HEK293T (cell line): ENCODE results near the gene ZSWIM3.

Experiments used
- CTCF ChIA-PET: fragments of 350-600 bp; formaldehyde crosslinking; extraction: SDS; loops from one replicate; lab custom pipeline; 2021; ENCODE audit warnings: antibody characterized with exemption, inconsistent platforms; lab: Yijun Ruan, JAX
- POLR2A ChIA-PET: fragments of 350-600 bp; formaldehyde crosslinking; extraction: SDS; loops from one replicate; lab custom pipeline; 2020; ENCODE audit warnings: antibody characterized with exemption, inconsistent platforms; lab: Yijun Ruan, JAX
- DNase-seq: peaks from one replicate; pipeline ENCODE4 v3.0.0; 2012; ENCODE audit warnings: mixed read lengths; ENCODE audit errors: extremely low spot score
- ARNT ChIP-seq: fragments of 450-650 bp; IDR thresholded peaks from 2 replicates; pipeline ENCODE4 v1.6.1; 2017; ENCODE audit warnings: mild to moderate bottlenecking
- BHLHE40 ChIP-seq: fragments of 450-650 bp; IDR thresholded peaks from 2 replicates; pipeline ENCODE4 v1.6.1; 2016; ENCODE audit warnings: mild to moderate bottlenecking, moderate library complexity, borderline replicate concordance
- CTBP1 ChIP-seq: fragments of 450-650 bp; IDR thresholded peaks from 2 replicates; pipeline ENCODE4 v1.6.1; 2016; ENCODE audit warnings: borderline replicate concordance
- ELF4 ChIP-seq: fragments of 450-650 bp; IDR thresholded peaks from 2 replicates; pipeline ENCODE4 v1.6.1; 2017; ENCODE audit warnings: antibody characterized with exemption
- FOXA1 ChIP-seq: fragments of 450-650 bp; IDR thresholded peaks from 2 replicates; pipeline ENCODE4 v1.6.1; 2016; ENCODE audit warnings: mild to moderate bottlenecking
- FOXK2 ChIP-seq: fragments of 450-650 bp; IDR thresholded peaks from 2 replicates; pipeline ENCODE4 v1.6.1; 2016; ENCODE audit warnings: mild to moderate bottlenecking
- FOXM1 ChIP-seq: fragments of 450-650 bp; IDR thresholded peaks from 2 replicates; pipeline ENCODE4 v1.6.1; 2017; ENCODE audit warnings: mild to moderate bottlenecking, borderline replicate concordance
- HDGF ChIP-seq: fragments of 450-650 bp; IDR thresholded peaks from 2 replicates; pipeline ENCODE4 v1.6.1; 2017; ENCODE audit warnings: antibody characterized with exemption, borderline replicate concordance
- L3MBTL2 ChIP-seq: fragments of 450-650 bp; conservative IDR thresholded peaks from 2 replicates; pipeline ENCODE4 v1.6.1; 2016; ENCODE audit warnings: mild to moderate bottlenecking
- LEF1 ChIP-seq: fragments of 450-650 bp; IDR thresholded peaks from 2 replicates; pipeline ENCODE4 v1.6.1; 2017; ENCODE audit warnings: mild to moderate bottlenecking, borderline replicate concordance
- NFRKB ChIP-seq: fragments of 450-650 bp; IDR thresholded peaks from 2 replicates; pipeline ENCODE4 v1.6.1; 2016; ENCODE audit warnings: mild to moderate bottlenecking, moderate library complexity
- SP1 ChIP-seq: fragments of 450-650 bp; IDR thresholded peaks from 2 replicates; pipeline ENCODE4 v1.6.1; 2017
- SUZ12 ChIP-seq: fragments of 450-650 bp; IDR thresholded peaks from 2 replicates; pipeline ENCODE4 v1.6.1; 2016; ENCODE audit warnings: mild to moderate bottlenecking
- TARDBP ChIP-seq: fragments of 450-650 bp; IDR thresholded peaks from 2 replicates; pipeline ENCODE4 v1.6.1; 2016
- ZNF384 ChIP-seq: fragments of 450-650 bp; IDR thresholded peaks from 2 replicates; pipeline ENCODE4 v1.6.1; 2016
- TF ChIP-seq, protein P1 (sequence below): fragments of 450-650 bp; IDR thresholded peaks from 2 replicates; pipeline ENCODE4 v1.6.1; 2016

ZSWIM3 gene

DNA sequence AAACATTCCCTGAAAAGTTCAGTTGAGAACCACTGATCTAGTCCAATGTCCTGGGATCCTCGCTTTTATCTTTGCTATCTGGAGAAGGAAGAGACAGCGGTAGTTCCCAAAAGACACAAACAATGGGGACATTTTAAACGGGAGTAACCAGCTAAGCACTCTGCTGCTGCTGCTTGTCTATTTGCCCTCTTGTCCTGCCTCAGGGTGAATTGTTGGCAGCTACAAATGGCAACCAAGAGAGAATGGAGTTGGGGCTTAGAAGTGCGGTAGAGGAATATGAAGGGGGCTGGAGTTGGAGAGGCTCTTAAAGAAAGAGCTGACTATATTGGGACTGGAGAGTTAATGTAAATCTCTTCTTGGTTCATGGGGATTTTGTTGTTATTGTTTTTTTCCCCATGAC lies 17.2 kb downstream of the ZSWIM3 start:
- ChIA-PET CTCF (no interaction called here), POLR2A (no interaction called here)
- no peak for DNase-seq
- TF ChIP-seq L3MBTL2: no peak
- TF ChIP-seq SP1: no peak
- no peak for TF ChIP-seq ELF4
- no peak for TF ChIP-seq ZNF384
- TF ChIP-seq LEF1: no peak
- TF ChIP-seq NFRKB: no peak

DNA sequence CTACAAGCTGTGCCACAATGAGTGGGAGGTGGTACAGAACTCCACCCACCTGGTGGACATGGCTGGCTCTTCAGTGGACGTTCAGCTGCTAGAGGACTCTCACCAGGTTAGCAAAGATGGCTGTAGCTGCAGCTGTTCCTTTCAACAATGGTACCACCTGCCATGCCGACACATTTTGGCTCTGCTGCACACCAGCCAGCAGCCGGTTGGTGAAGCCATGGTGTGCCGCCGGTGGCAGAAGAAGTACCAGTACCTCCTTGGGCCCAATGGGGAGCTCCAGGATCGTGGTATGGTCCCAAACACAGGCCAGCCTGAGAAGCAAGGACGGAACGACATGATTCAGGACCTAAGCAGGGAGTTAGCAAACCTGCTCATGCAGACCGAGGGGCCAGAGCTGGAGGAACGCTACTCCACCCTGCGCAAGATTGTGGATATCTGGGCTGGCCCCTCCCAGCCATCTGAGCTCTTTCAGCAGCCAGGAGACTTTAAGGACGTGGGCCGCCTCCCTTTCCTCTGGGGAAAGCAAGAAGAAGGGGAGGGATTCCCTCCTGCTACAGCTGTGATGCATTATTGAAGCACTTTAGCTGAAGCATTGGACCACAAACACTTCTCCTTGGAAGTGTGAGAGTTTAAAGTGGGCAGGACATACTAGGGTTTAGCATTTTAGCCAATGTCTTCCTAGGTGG lies 20.8 kb downstream of the ZSWIM3 start:
- ChIA-PET CTCF (no interaction called here), POLR2A (interaction anchor here (1.2 kb wide), 1 partner anchor 45 kb away, joined by 4 read pairs; the partner anchor contains the start of gene SNX21)
- DNase-seq: no peak
- no peak for TF ChIP-seq SUZ12
- no peak for TF ChIP-seq ARNT
- no peak for TF ChIP-seq FOXA1
- no peak for TF ChIP-seq HDGF
- no peak for TF ChIP-seq FOXM1
- TF ChIP-seq CTBP1: no peak
- no peak for TF ChIP-seq FOXK2
- no peak for TF ChIP-seq L3MBTL2
- no peak for TF ChIP-seq BHLHE40

DNA sequence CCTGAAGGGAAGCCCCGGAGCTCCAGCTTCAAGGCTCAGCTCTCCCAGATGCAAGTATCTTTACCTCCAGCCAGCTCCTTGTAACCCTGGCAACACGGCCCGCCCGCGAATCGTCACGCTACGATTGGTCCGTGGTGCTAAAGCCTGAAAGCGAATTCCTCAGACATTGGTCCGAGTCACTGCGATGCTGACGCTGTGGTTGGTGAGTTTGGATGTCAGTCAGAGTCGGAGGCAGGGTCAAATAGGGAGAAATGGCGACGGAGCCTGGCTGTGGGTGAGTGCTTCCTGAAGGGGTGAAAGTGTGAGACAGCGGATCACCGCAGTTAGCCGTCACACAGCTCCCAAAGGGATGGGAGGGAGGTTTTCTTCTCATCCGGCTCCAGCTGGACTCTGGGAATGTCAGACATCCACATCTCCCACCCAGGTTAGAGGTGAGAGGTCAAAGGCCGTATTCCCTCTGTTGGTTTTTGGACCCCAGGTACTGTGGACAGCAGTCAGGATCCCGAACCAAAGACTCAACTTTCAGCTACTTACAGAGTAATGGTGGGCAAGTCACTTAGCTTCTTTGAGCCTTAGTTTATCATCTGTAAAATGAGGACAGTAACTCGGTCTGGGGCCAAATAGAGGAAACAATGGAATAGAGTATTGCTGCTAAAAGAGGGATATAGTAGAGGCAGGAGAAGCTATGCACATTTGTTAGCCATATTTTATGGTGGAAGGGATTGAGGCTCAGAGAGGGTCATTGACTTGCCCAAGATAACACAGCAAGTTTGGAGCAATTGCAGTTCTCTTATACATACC lies 23.8 kb downstream of the ZSWIM3 start, which contains the start of gene ZSWIM1:
TSS of gene ZSWIM1 (plus strand) at position 240 of the 801 bp plus-strand sequence. CDS start 1,366 bp downstream, outside the sequence.
- CTCF ChIA-PET: no interaction called here
- POLR2A ChIA-PET: interaction anchor here (0.6 to 3.2 kb wide), 22 partner anchors 9 to 518 kb away, joined by 3 to 30 read pairs (median 4); partner anchors contain the start of genes ACOT8, CTSA, DNTTIP1 and NEURL2
- TF ChIP-seq, protein P1, sequence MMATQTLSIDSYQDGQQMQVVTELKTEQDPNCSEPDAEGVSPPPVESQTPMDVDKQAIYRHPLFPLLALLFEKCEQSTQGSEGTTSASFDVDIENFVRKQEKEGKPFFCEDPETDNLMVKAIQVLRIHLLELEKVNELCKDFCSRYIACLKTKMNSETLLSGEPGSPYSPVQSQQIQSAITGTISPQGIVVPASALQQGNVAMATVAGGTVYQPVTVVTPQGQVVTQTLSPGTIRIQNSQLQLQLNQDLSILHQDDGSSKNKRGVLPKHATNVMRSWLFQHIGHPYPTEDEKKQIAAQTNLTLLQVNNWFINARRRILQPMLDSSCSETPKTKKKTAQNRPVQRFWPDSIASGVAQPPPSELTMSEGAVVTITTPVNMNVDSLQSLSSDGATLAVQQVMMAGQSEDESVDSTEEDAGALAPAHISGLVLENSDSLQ: peak; percentile 100
- TF ChIP-seq TARDBP: no peak
- DNase-seq: peak; percentile 99

DNA sequence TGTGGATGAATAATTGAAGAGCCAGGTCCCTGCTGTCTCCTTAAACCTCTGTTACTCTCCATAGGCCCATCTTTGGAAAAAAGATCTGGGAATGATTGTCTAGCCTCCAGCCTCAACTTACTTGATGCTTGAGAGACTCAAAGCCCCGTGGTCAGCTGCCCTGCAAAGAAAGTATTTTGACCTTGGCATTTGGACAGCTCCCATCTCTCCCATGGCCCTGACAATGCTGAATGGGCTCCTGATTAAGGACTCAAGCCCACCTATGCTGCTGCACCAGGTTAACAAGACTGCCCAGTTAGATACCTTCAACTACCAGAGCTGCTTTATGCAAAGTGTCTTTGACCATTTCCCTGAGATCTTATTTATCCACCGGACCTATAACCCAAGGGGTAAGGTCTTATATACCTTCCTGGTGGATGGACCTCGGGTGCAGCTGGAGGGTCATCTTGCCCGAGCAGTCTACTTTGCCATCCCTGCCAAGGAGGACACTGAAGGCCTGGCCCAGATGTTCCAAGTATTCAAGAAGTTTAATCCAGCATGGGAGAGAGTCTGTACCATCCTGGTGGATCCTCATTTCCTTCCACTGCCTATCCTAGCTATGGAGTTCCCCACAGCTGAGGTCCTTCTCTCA lies 25.2 kb downstream of the ZSWIM3 start:
- DNase-seq: no peak
- ChIA-PET CTCF (interaction anchor here (1.1 kb wide), 1 partner anchor 11 kb away, joined by 3 read pairs; no protein-coding TSS in a partner anchor), POLR2A (interaction anchor here (1.0 to 3.2 kb wide), 6 partner anchors 9 to 91 kb away, joined by 3 to 30 read pairs (median 6); partner anchors contain the start of genes CTSA, DNTTIP1, NEURL2 and WFDC3)
- TF ChIP-seq LEF1 (no peak), L3MBTL2 (no peak), HDGF (no peak), BHLHE40 (no peak)

DNA sequence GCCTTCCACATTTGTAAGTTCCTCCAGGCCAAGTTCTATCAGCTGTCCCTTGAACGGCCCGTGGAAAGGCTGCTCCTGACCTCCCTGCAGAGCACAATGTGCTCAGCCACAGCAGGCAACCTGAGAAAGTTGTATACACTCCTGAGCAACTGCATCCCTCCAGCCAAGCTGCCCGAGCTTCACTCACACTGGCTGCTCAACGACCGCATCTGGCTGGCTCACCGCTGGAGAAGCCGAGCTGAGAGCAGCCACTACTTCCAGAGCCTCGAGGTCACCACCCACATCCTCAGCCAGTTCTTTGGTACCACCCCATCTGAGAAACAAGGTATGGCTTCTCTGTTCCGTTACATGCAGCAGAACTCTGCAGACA lies 25.7 kb downstream of the ZSWIM3 start:
- POLR2A ChIA-PET: interaction anchor here (1.1 to 3.2 kb wide), 5 partner anchors 8 to 52 kb away, joined by 3 to 30 read pairs (median 4); partner anchors contain the start of genes ACOT8, CTSA, NEURL2 and ZSWIM3
- no peak for TF ChIP-seq SP1
- TF ChIP-seq, protein P1: no peak
- no peak for DNase-seq
- CTCF ChIA-PET: interaction anchor here (1.1 kb wide), 1 partner anchor 10 kb away, joined by 3 read pairs; no protein-coding TSS in a partner anchor

DNA sequence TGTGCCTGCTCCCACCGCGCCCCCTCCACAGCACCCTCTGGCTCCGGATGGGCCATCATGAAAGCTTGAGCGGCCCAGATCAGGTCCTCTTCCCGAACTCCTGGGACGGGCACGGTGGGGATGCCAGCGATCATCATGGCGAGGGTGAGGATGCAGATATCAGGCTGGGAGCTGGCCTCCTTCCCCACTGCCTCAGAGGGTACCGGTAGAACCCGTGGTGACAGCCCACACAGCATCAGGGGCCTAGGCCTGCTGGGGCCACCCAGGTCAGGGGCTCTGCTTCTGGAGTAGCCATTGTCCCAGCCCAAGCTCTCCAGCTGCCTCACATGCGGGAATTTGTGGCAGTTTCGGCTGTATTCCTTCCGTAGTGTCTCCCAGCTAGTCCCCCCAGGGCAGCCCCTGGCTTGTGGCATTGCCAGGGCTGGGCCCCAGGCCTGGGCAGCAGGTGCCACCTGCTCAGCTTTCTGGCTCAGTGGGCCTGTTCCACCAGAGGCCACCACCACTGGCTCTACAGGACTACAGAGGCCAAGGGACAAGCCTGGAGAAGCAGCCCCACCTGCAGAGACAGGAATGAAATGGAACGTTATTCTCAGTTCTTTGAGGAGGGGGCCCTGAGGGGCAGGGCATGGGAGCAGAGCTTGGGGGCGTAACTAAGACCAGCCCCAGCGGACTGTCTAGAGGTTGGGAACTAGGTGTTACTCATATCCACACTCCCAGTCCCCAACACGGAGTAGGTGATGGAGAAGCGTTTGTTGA lies 29.4 kb downstream of the ZSWIM3 start:
- no peak for DNase-seq
- ChIA-PET POLR2A (no interaction called here), CTCF (no interaction called here)
- TF ChIP-seq ARNT (no peak), ZNF384 (no peak), TARDBP (no peak), BHLHE40 (no peak), CTBP1 (no peak), NFRKB (no peak), ELF4 (no peak), SUZ12 (no peak)
- TF ChIP-seq, protein P1: no peak
